Activated gamma-delta T cell (primary cell): ENCODE data around the gene ZKSCAN1.
"Not testable (repeated sequence)": the region's sequence is repeated elsewhere in the genome, so short reads cannot be mapped to it uniquely, and the experiment has no call there.

Source experiments
- DNase-seq: peaks from one replicate; lab custom pipeline; 2025; lab: John Stamatoyannopoulos, UW

ZKSCAN1 gene

DNA sequence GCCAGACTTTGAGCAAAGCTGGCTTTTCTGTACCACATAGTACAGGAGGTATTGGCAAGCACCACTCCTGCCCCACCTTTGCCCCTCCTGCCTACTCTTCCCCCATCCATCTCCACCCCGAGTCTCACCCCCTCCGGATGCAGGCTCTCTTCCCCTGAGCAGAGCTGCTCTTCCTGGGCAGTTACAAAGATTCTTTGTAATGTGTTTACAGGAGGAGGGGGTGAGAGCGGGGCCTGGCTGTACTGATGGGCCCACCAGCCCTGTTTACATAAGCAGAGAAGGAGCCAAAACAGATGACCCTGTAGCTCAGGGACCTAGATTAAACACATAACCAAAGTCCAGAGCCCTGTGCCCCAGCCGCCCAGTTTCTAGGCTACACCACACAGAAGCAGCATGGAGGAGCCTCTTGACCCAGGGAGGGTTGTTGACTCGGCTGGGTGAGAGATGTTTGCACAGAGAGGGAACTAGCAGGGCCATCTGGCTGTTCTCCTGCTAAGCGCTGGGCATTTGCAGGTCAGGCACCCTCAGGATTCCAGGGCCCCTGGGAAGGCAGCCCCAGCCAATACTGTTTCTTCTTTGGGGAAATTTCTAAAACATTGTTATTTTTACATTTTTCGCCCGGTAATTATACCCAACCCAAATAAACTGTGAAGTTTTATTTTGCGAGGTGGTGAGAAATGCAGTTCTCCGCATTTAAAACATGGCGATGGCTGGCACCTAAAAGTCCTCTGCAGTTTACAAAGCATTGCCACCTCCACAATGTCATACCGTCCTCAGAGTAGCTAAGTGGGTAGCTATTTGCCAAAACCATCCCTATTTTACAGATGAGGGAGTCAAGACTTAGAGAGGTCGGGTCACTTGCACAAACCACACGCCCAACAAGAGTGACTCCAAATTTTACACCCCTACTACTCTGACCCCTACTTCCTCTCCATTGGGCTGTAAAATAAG lies 11.4 kb upstream of the ZKSCAN1 start:
- DNase-seq, result no peak

DNA sequence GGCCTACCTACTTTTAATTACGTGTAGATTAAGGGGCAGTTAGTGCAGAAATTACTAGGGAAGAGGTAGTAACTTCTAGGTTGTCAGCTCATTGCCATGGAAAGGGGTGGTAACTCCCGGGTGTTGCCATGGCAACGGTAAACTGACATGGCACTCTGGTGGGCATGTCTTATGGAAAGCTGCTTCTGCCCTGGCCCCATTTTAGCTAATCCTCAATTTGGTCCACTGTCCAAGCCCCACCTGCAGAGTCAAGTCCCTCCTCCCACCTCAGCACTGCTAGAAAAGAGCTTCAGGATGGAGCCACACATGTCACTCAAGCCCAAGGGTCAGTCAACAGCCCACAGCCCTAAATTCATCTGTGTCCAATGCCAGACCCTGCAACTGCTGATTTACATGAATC lies 7.5 kb upstream of the ZKSCAN1 start:
- DNase-seq, result no peak

DNA sequence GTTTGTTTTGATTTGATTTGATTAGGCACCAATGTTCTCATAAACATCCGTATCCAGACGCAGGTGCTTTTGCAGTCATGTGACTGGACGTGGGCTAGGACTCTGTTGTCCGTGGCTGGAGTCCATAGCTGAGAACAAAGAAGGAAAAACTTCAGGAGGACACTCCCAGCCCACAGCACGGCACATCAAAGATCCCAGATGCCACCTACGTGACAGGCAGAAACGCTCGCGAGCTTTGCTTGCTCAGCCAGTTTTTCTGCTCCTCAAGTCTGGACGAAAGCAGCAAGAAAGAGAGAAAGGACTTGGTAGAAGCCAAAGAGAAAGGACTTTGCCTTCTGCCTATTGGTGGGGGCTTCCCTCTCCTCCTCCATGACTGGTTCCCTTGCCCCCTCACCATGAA lies 6.9 kb upstream of the ZKSCAN1 start:
- no peak for DNase-seq

DNA sequence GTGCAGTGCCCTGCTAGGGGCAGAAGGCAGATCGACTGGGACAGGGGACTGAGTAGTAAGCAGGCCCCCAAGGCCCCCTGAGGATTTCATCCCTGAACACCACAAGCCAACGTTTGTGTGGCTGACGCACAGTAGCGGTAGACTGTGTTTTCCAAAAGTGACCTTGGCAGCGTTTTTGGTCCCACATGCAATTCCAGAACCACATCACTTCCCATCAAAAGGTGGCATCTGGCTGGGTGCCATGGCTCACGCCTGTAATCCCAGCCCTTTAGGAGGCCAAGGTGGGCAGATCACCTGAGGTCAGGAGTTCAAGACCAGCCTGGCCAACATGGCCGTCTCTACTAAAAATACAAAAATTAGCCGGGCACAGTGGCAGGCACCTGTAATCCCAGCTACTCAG lies 5.4 kb upstream of the ZKSCAN1 start:
- not testable (repeated sequence) for DNase-seq

DNA sequence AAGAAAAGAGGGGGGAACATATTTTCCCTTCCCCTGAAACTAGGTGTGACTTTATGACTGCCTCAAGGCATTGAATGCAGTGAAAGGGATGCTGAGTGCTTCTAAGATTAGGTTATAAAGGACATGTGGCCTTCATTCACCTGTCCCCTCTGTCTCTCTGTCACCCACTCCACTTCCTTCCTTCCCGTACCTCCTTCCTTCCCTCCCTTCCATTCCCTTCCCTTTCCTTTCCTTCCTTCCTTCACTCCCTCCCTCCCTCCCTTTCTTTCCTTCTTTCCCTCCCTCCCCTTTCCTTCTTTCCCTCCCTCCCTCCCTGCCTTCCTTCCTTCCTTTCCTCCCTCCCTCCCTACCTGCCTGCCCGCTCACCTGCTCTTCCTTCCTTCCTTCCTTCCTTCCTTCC lies 4.5 kb upstream of the ZKSCAN1 start:
- no peak for DNase-seq

DNA sequence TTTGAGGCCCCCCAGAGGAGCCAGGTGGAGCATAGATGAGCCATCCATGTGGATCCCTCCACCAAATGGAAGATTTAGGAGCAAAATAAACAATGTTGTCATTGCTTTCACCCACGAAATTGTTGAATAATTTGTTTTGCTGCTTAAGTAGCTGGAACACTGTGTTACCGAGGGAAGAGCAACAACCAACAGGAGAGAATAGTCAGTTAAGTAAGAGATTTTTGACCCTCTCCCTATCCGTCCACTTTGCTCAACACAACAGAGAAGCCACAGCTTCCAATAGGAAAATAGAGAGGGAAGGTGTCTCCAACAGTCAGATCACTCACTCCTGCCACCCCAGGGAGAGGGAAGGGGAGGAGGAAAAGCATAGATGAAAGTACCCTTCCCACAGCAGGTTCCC lies 3.9 kb upstream of the ZKSCAN1 start:
- DNase-seq, result no peak

DNA sequence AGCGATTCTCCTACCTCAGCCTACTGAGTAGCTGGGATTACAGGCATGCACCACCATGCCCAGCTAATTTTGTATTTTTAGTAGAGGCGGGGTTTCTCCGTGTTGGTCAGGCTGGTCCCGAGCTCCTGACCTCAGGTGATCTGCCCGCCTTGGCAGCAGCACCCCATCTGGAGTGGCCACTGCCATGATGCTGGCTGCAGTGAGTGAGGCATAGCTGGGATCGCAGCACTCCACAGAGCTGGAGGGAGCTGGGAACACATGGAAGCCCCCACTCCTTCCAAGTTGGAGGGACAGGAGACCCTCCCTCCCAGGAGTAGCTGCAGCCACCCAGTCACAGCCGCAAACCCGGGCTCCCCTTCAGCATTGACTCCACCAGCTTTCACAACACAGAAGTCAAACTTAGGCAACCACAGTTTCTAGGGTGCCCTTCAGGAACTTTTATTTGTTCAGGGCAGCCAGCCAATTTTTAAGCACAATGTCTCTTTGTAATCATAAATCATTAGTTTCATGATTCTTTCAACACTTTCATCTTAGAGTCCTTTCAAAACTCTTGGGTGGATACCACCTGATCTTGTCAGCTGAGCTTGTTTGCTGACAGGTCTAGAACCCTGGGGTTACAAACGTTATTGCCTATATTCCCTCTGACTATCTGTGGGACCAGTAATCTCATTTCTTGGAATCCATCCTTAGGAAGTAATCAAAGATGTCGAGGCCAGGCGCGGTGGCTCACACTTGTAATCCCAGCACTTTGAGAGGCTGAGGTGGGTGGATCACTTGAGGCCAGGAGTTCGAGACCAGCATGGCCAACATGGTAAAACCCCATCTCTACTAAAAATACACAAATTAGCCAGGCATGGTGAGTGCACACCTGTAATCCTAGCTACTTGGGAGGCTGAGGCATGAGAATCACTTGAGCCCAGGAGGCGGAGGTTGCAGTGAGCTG lies 2.7 kb upstream of the ZKSCAN1 start:
- not testable (repeated sequence) for DNase-seq

DNA sequence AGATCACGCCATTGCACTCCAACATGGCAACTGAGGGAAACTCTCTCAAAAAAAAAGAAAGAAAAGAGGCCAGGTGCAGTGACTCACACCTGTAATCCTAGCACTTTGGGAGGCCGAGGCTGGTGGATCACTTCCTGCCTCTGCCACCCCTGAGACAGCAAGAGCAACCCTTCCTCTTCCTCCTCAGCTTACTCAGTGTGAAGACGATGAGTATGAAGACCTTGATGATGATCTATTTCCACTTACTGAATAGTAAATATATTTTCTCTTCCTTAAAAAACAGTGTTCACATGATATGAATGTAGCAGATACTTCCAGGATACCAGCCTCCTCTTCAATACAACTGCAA lies 2.1 kb upstream of the ZKSCAN1 start:
- no peak for DNase-seq

DNA sequence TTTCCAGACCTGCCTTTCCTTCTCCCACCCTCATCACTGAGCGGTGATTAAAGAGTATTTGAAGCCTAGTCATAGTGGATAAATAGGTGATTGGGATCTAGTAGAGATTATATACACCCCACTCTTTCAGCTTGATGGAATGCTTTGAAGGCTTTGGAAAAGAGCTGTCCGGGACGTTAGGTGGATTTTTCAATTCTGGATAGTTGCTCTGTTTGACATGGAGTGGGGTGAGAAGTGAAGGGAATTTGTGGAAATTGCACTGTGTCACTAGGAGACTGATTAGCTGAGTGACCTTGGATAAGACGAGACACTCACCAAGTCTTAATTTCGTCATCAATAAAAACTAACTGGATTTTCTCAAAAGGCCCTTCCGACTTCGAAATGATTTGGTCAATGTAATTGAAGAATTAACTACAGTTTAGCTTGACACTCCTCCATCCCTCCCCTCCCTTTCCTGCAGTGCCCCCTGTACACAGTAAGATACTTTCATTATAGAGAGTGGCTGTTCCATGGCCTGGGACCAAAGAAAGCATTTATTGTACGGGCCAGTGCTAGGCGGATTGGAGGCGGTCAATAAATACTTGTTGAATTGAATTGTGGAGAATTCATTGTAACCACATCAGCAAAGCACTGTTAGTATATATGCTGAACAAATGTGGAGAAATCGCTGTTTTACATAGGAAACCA lies 962 bp downstream of the ZKSCAN1 start:
- DNase-seq, result no peak

DNA sequence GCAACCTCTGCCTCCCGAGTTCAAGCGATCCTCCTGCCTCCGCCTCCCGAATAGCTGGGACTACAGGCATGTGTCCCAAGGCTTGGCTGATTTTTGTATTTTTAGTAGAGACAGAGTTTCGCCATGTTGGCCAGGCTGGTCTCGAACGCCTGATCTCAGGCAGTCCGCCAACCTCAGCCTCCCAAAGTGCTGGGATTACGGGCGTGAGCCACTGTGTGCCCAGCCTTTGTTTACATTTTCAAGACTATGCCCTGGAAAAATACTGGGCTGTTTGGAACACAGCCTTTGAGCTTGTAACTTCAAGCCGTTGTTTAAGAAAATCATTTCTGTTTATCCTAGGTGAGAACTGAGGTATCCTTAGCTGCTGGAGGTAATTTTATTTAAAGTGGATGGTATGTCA lies 1.9 kb downstream of the ZKSCAN1 start:
- no peak for DNase-seq

DNA sequence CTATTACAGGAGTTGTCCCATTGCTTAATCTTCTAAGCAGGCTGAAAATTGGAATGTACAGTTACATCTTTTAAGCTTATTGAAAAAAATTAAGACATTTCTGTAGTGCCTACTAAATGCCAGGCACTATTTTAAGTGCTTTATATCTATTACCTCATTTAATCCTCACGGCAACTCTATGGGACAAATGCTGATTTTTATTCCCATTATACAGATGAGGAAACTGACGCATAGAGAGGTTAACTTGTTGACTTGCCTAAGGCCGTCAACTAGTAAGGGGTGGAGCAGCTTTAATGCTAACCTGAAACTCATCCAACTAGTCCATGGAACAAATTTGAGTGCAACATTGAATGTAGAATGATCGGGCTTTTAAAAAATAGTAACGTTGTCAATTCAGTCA lies 2.5 kb downstream of the ZKSCAN1 start:
- DNase-seq, result no peak

DNA sequence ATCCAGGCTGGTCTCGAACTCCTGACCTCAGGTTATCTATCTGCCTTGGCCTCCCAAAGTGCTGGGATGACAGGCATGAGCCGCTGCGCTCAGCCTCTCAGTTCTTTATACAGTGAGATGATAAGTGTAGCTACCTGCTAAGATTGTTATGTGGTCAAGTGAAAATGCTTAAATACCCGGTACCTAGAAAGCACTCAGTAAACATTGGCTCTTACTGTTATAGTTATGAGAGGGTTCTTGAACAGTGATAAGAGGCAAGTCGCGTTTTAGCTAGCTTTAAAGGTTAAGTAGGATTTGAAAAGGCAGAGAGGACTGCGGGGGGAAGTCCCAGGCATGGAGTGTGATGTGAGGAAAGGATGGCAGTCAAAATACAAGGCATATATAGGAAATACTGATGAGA lies 4.5 kb downstream of the ZKSCAN1 start:
- no peak for DNase-seq

DNA sequence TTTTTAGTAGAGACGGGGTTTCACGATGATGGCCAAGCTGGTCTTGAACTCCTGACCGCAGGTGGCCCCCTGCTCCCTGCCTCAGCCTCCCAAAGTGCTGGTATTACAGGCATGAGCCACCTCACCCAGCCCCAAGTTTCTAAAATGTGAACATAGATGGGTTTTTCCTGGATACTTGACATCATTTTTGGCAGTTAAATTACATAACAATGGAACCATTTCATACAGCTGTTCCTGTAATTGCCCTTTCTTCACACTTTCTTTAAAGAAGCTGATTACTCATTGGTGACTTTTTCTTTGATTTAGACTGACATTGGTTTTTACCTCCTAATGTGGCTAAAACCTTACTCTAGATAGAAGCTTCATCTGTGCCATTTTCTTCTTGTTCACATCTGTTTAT lies 5.9 kb downstream of the ZKSCAN1 start:
- no peak for DNase-seq

DNA sequence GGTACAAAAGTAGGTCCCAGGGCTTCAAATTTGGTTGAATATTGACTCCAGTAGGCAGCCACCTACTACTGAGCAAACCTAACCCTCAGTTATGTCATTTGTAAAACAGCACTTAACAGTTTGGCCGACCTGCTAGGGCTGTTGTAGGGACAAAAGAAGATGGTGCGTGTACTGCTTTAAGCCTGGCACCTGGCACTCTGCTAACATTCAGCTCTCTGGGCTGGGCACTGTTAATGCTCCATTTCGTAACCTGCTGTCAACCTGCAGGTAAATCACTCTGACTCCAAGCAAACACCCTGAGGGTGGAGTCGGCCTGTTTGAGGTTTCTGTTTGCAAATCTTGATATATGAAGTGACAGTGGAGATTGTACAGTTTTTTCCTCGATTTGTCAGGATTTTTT lies 7.2 kb downstream of the ZKSCAN1 start:
- no peak for DNase-seq

DNA sequence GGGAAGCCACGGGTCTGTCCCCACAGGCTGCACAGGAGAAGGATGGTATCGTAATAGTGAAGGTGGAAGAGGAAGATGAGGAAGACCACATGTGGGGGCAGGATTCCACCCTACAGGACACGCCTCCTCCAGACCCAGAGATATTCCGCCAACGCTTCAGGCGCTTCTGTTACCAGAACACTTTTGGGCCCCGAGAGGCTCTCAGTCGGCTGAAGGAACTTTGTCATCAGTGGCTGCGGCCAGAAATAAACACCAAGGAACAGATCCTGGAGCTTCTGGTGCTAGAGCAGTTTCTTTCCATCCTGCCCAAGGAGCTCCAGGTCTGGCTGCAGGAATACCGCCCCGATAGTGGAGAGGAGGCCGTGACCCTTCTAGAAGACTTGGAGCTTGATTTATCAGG lies 8.1 kb downstream of the ZKSCAN1 start:
- DNase-seq, result no peak

DNA sequence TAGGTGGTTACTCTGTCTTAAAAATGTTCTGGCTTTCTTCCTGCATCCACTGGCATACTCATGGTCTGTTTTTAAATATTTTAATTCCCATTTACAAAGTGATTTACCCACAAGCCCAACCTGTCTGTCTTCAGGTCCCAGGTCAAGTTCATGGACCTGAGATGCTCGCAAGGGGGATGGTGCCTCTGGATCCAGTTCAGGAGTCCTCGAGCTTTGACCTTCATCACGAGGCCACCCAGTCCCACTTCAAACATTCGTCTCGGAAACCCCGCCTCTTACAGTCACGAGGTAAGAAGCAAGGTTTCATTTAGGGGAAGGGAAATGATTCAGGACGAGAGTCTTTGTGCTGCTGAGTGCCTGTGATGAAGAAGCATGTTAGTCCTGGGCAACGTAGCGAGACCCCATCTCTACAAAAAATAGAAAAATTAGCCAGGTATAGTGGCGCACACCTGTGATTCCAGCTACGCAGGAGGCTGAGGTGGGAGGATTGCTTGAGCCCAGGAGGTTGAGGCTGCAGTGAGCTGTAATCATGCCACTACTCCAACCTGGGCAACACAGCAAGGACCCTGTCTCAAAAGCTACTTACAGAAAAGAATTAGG lies 8.7 kb downstream of the ZKSCAN1 start:
- DNase-seq, result no peak

DNA sequence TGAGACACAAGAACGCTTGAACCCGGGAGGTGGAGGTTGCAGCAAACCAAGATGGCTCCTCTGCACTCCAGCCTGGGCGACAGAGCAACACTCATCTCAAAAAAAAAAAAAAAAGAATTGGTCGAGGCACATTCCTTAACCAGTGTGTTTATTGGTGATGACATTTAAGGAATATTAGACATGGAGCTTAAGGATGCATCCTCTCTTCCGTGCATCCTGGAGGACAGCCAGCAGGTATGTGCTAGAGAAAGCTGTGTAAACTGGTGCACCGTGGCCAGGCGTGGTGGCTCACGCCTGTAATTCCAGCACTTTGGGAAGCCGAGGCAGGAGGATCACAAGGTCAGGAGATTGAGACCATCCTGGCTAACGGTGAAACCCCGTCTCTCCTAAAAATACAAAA lies 11.8 kb downstream of the ZKSCAN1 start:
- no peak for DNase-seq

DNA sequence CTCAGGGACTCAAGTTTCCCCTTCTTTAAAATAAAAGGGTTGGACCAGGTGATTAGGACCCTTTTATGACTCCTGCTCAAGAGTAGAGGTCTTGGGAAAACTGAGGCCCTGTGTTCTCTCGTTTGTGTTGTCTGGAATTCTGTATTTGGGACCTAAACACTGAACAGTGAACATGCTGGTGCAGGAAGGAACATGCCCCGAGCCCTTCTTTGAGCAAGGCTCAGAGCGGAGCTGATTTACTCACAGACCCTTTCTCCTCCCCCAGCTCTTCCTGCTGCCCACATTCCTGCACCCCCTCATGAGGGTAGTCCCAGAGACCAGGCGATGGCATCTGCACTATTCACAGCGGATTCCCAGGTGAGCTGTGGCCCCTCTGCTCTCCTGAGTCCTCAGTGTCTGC lies 14.2 kb downstream of the ZKSCAN1 start:
- DNase-seq, result no peak

DNA sequence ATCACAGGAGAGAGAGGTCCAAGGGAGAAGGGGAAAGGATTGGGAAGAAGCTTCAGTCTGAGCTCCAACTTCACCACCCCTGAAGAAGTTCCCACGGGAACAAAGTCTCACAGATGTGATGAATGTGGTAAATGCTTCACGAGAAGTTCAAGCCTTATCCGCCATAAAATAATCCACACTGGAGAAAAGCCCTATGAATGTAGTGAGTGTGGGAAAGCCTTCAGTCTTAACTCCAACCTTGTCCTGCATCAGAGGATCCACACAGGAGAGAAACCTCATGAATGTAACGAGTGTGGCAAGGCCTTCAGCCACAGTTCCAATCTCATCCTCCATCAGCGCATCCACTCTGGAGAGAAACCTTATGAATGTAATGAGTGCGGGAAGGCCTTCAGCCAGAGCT lies 18.1 kb downstream of the ZKSCAN1 start:
- DNase-seq, result no peak

DNA sequence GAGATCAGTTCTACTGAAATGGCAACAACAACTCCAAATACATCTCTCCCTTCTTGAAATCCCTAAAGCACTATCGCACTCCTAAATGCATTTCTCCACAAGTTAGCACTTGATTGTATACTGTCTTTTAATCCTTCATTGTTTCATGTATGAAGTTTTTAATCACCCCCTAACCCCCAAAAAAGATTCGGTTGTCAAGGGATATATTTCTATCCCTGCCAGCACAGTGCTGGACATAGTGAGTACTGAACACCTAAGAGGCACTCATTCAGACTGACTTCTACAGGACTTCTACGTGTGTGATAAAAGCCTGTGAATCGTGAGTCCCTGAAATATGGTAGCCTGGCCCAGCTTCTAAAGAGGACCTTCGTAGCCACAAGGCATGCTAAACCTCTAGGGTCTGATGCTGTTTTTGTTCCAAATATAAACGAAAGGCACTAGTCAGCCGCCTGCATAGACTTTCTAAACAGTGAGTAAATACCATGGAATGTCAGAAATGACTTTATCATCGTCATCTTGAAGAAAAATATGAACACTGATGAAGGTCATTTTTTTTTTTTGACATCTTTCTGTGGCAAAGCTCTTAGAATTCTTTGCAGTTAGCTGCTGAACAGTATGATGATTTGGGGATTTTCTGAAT lies 19.6 kb downstream of the ZKSCAN1 start:
- DNase-seq, result no peak

DNA sequence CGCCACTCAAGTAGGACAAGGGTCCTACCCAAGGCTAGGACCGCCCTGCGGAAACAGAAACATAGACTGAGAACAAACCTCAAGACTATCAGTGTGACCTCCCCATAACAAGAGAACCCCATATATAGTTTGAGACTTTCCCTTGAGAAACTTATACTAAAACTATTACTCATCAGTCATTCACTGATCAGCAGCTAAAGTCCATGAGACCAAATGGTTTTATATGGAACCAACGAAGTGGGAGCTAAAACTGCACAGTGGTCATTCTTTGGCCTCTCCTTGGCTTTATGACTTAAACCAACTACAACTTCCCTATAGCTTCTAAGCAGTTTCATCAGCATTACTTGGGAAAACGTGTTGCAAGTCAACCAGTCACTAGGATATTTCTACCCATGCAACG lies 20.5 kb downstream of the ZKSCAN1 start:
- DNase-seq, result no peak

DNA sequence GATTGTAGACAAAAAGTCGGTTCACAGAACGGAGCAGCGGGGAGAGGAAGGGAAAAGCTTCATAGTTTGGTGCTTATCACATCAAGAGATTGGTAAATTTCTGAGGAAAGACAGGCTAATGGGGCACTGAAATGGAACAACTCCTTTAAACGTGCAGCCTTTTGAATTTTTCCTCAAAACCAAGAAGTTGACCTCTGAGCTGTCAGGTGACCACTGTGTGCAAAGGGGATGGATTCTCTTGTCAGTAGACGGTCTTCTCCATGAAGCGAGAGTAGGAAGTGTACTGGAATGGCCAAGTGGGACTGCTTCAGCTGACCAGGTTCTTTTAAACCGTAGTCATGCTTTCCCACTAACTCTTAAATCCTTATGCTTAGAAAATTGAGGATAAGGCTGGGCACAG lies 22.9 kb downstream of the ZKSCAN1 start:
- no peak for DNase-seq
